Effector memory CD4-positive, alpha-beta T cell (primary cell): ENCODE results near the gene PUDP.
"Not testable (repeated sequence)": the region's sequence is repeated elsewhere in the genome, so short reads cannot be mapped to it uniquely, and the experiment has no call there.

Experiments used
- DNase-seq, 3 donors: peaks; one replicate each; pipeline ENCODE4 v3.0.0-alpha.2; 2020
- H3K27ac ChIP-seq: 2 replicates; pipeline ENCODE4 v1.7.0; 2013; ENCODE audit warnings: mild to moderate bottlenecking, low read length, moderate library complexity; ENCODE audit not compliant: insufficient read depth, poor library complexity, severe bottlenecking
- H3K27me3 ChIP-seq: replicated peaks from 2 replicates; pipeline ENCODE4 v1.7.0; 2013; ENCODE audit warnings: mild to moderate bottlenecking, low read length; ENCODE audit not compliant: insufficient read depth, control insufficient read depth, poor library complexity, severe bottlenecking
- H3K36me3 ChIP-seq: 2 replicates; pipeline ENCODE4 v1.7.0; 2013; ENCODE audit warnings: mild to moderate bottlenecking, low read length, moderate library complexity; ENCODE audit not compliant: control insufficient read depth, insufficient read depth
- H3K4me1 ChIP-seq: 2 replicates; pipeline ENCODE4 v1.7.0; 2013; ENCODE audit warnings: low read length, mild to moderate bottlenecking; ENCODE audit not compliant: control insufficient read depth, insufficient read depth, poor library complexity, severe bottlenecking
- H3K4me3 ChIP-seq: 2 replicates; pipeline ENCODE4 v1.7.0; 2013; ENCODE audit warnings: low read length, low read depth, mild to moderate bottlenecking; ENCODE audit not compliant: insufficient read depth, poor library complexity, severe bottlenecking
- H3K9me3 ChIP-seq: 2 replicates; pipeline ENCODE4 v1.7.0; 2013; ENCODE audit warnings: mild to moderate bottlenecking, low read length, moderate library complexity; ENCODE audit not compliant: control insufficient read depth

The PUDP gene

DNA sequence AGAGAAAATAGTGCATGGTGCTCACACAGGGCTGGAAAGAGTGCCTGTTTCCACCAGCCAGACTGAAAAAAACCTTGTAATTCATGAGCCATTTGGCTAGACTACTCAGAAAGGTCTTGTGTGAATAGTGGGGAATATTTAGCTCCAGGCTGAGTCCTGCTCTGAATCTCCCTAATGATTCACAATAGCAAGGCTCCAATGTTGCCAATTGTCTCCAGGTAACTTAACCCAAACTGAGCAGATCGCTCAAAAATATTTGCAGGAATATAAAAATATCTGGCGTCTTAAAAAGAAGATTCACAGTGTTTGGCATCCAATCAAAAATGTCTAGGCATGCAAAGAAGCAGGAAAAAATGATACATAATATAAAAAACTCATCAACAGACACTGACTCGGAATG is 125.0 kb downstream of the PUDP start:
- H3K4me3 ChIP-seq, H3K36me3 ChIP-seq, H3K9me3 ChIP-seq, H3K27ac ChIP-seq, DNase-seq, H3K27me3 ChIP-seq, H3K4me1 ChIP-seq: not testable (repeated sequence)

DNA sequence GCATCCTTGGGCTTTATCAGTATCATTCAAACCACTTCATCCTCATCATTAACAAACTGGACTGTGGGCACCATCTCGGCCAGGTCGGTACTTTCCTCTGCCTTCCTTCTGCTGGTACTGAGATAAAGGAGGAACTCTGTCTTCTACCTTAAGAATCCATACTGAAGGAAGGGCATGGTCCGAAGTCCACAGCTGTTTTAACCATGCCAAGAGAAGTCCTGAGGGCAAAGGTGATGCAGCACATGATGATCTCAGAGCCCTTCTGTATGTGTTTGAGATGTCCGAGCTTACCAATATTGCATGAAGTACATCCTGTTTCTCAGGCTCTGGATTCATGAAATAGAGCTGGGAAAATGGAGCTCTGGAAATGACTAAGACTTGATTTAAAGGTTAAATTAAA is 126.0 kb downstream of the PUDP start:
- H3K4me1 ChIP-seq = no peaks in the 10 kb centered on the region
- H3K36me3 ChIP-seq = no peaks in the 10 kb centered on the region
- H3K4me3 ChIP-seq = no peak overlapping the region
- no peaks in the 10 kb centered on the region for H3K9me3 ChIP-seq
- DNase-seq = no peak
- H3K27me3 ChIP-seq = no peaks in the 10 kb centered on the region
- H3K27ac ChIP-seq = no peak overlapping the region

DNA sequence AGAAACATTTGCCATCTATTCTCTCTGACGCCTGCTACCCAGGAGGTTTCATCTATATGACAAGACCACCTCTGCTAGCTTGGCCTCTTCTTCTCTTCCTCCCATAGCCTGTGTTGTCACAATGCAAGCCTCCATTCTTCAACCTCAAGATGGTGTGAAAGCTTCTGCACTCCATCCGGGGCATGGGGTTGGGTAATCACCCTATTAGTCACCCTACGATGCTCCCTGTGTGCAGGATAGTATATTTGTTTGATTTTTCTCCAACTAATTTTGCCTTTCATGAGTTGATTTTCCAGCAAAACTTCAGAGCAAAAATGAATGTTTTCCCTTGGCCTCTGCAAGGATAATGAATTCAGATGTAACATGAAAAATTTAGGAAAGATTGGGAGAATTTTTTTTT is 128.4 kb downstream of the PUDP start:
- Histone ChIP-seq H3K4me3 (no peak overlapping the region), H3K27ac (no peak overlapping the region), H3K36me3 (no peaks in the 10 kb centered on the region), H3K9me3 (no peaks in the 10 kb centered on the region), H3K27me3 (no peaks in the 10 kb centered on the region), H3K4me1 (no peaks in the 10 kb centered on the region)
- no peak for DNase-seq

DNA sequence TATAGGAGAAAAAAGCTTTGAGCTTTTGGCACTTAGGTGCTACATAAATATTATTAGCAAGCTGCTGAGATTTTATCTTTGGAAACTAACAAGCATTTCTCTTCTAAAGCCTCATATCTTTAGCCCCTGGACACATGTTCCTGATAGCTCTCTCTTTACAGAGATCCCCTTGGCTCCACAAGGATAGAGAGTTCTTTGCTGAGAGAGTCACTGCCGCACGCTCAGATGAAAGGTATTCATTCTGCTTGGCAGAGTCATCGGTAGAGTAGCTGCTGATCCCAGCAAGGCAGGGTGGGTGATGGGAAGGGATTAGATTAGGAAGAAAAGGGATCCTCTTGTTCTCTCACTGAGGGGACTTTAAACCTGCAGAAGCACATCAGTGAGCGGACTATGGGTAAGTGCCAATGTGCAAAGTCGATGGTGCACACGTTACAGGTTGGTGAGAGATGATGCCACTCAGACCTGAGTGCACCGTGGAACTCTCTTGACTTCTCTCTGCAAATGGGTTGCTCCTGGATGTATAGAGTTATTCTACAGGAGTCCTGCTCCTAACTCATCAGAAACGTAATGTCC is 135.6 kb downstream of the PUDP start:
- H3K9me3 ChIP-seq, DNase-seq, H3K4me1 ChIP-seq, H3K27ac ChIP-seq, H3K27me3 ChIP-seq, H3K4me3 ChIP-seq, H3K36me3 ChIP-seq: not testable (repeated sequence)

DNA sequence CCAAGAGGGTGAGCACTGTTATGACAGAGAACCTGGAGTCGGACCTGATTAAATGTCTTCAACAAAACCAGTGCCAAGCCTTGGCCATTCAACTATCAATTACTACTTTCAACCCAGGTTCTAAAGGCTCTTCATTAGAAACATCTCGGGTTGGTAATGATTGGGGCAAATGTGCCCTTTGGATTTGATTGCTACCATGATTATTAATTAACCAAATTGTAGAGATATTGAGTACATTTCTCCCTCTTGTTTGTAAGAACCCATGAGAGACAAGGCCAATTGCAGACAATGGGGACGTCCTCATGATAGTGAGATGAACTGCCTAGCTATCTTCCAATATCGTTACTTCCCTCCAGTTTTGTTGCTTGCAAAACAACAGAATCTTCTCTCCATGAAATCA is 137.1 kb downstream of the PUDP start:
- H3K4me1 ChIP-seq, DNase-seq, H3K9me3 ChIP-seq, H3K36me3 ChIP-seq, H3K27ac ChIP-seq, H3K27me3 ChIP-seq, H3K4me3 ChIP-seq: not testable (repeated sequence)

DNA sequence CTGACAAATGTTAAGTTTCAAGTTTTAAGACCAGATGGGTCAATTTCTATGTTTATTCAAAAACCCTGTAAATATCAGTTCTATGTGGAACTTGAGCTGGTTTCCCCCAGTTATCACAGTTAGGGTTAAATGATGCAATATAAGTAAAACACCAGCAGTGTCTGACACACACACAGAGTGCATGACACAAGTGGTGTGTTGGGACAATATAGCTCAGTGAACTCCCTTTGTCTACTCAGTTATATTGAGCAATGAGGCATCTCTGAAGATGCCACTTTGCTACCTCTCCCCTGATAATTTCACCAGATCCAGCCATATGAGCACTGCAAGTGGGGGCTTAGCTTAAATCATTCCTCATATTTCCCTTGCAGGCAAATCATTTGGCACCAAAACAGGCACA is 140.6 kb downstream of the PUDP start:
- H3K9me3 ChIP-seq, H3K27ac ChIP-seq, H3K4me3 ChIP-seq, DNase-seq, H3K36me3 ChIP-seq, H3K27me3 ChIP-seq, H3K4me1 ChIP-seq: not testable (repeated sequence)
